ENCODE results near the gene SLU7. TPM values are rescaled to one million over a fixed set of nuclear protein-coding genes. Genes with fewer than 3 reads are reported as not detected.

Gene SLU7
- total RNA-seq, 1 experiment from 2014 or later = 43.6 TPM

DNA sequence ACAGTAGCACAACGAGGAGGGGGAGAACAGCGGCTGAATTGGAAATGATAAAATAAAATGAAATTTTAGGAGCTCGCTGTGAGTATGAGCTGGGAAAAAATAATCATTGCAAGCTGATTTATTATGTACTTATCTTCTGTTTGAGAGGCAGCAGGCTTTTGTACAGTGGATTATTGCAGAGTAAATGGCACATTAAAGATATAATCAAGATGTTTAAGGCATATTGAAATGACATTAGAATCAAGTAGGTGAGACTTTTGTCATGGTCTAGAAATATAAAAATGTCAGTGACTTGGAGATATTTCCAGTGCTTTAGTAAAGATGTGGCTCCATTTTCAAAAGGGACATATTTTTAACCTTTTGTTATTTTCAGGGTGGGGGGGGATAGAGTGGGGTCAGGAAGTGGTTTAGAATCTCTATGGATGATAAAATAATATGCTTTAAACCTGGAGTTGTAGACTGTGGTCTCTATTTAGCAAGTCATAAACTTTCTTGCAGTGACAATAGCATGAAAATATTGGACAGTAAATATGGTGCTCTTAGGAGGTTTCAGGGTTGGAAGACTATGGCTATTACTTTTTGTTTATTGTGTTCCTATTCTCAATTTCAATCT, 49.6 kb upstream of the SLU7 start (continued):
- no peak for TF ChIP-seq YY1 (IDR thresholded peaks at IDR 0.05; ENCODE audit: extremely low read depth, insufficient replicate concordance, low read depth, low read length)
- no peak for TF ChIP-seq ZFX (IDR thresholded peaks at IDR 0.05)
- TF ChIP-seq, protein P1, sequence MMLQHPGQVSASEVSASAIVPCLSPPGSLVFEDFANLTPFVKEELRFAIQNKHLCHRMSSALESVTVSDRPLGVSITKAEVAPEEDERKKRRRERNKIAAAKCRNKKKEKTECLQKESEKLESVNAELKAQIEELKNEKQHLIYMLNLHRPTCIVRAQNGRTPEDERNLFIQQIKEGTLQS (IDR thresholded peaks at IDR 0.05) = no peak
- no peak for TF ChIP-seq SP1 (IDR thresholded peaks at IDR 0.05; ENCODE audit: low read depth)
- no peak for TF ChIP-seq ZNF274 (IDR thresholded peaks at IDR 0.05; ENCODE audit: low read depth, low read length)
- no peak for TF ChIP-seq FOSL1 (IDR thresholded peaks at IDR 0.05; ENCODE audit: low read depth)
- no peak for TF ChIP-seq POLR2A (IDR thresholded peaks at IDR 0.05; ENCODE audit: borderline replicate concordance, extremely low read depth, insufficient read depth, insufficient read length)
- TF ChIP-seq EGR1 (IDR thresholded peaks at IDR 0.05; ENCODE audit: low read depth) = no peak

DNA sequence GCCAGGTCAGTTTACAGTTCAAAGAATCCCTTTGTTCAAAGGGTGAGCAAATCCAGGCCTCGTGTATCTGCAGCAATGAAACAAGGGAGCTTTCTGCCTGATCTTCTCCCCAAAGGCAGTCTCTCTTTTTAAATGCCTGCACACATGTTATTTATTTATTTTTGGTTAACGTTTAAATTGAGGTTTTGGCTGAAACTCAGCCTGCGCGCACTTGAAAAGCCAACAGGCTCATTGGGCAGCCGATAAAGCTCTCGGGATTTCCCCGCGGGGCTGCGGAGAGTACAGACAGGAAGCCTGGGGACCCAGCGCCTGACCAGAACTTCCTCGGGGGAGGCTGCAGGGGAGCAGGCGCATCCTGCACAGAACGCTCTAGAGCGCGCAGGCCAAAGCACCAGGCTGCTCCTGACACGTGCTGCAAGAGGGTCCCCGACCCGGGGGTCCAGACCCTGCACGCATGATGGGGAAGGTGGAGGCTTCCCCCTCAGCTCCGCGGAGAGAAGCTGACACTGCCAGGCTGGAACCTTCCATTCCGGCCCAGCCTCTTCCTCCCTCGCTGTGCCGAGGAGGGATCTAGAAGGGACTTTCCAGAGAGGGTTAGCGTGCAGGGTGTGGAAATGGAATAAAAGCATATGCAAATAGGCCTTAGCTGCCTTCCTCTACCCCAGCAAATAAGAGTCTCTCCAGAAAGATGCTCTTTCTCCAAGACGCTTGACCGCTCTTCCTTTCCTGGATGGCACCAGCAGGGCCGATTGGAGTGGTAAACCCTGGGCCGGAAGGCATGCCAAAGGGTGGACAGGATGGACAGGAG, 48.9 kb upstream of the SLU7 start:
- Histone ChIP-seq H4K20me1 (ENCODE audit: insufficient read depth) (no peaks in the 10 kb centered on the region), H3K9ac (ENCODE audit: low read length) (no peak overlapping the region), H3K27ac (ENCODE audit: low read depth, low read length) (no peak overlapping the region), H2AFZ (ENCODE audit: low read depth, low read length, poor library complexity, severe bottlenecking) (no peak overlapping the region), H3K4me3 (replicated peaks in 1 of 2; ENCODE audit: low read depth in 1 of 2, low read length in 2 of 2) (no peak overlapping the region), H3K9me3 (ENCODE audit: control insufficient read depth in 1 of 2, insufficient read depth in 1 of 2, low read depth in 1 of 2, low read length in 2 of 2) (no peaks in the 10 kb centered on the region), H3K9me2 (ENCODE audit: insufficient read depth) (no peaks in the 10 kb centered on the region), H3K4me2 (ENCODE audit: low read length) (no peak overlapping the region), H3K36me3 (ENCODE audit: control insufficient read depth in 1 of 2, insufficient read depth in 2 of 2, low read length in 2 of 2) (no peaks in the 10 kb centered on the region), H3K4me1 (ENCODE audit: control insufficient read depth in 1 of 2, insufficient read depth in 2 of 2, low read length in 2 of 2) (no peaks in the 10 kb centered on the region), H3K79me2 (ENCODE audit: insufficient read depth, low read length) (no peaks in the 10 kb centered on the region), H3K27me3 (ENCODE audit: insufficient read depth, low read length) (0 out of 2 replicates have a peak, but pooled peaks cover 3% of the 10 kb centered on the region)
- RAD21 ChIA-PET (ENCODE audit: low non-redundant PET in 1 of 2, low total read pairs in 2 of 2, uncharacterized antibody in 2 of 2, unreplicated experiment in 2 of 2) = no interaction called here
- POLR2A ChIA-PET = no interaction called here
- DNase-seq (ENCODE audit: low read depth, low spot score) = no peak
- no TSS peak for BruUV-seq (replicated peaks)
- CTCF ChIA-PET = no interaction called here
- intact Hi-C loops (cut with micrococcal nuclease) = no loop called here
- no peak for ATAC-seq
- no peak for TF ChIP-seq TCF7L2 (IDR thresholded peaks at IDR 0.05; ENCODE audit: borderline replicate concordance, extremely low read depth, insufficient read depth, insufficient read length)
- TF ChIP-seq YY1 (IDR thresholded peaks at IDR 0.05; ENCODE audit: extremely low read depth, insufficient replicate concordance, low read depth, low read length) = no peak
- no peak for TF ChIP-seq JUND (IDR thresholded peaks at IDR 0.05)
- TF ChIP-seq POLR2A (IDR thresholded peaks at IDR 0.05; ENCODE audit: borderline replicate concordance, extremely low read depth, insufficient read depth, insufficient read length) = no peak
- TF ChIP-seq ZFX (IDR thresholded peaks at IDR 0.05) = no peak
- no peak for TF ChIP-seq EGR1 (IDR thresholded peaks at IDR 0.05; ENCODE audit: low read depth)
- TF ChIP-seq, protein P2, sequence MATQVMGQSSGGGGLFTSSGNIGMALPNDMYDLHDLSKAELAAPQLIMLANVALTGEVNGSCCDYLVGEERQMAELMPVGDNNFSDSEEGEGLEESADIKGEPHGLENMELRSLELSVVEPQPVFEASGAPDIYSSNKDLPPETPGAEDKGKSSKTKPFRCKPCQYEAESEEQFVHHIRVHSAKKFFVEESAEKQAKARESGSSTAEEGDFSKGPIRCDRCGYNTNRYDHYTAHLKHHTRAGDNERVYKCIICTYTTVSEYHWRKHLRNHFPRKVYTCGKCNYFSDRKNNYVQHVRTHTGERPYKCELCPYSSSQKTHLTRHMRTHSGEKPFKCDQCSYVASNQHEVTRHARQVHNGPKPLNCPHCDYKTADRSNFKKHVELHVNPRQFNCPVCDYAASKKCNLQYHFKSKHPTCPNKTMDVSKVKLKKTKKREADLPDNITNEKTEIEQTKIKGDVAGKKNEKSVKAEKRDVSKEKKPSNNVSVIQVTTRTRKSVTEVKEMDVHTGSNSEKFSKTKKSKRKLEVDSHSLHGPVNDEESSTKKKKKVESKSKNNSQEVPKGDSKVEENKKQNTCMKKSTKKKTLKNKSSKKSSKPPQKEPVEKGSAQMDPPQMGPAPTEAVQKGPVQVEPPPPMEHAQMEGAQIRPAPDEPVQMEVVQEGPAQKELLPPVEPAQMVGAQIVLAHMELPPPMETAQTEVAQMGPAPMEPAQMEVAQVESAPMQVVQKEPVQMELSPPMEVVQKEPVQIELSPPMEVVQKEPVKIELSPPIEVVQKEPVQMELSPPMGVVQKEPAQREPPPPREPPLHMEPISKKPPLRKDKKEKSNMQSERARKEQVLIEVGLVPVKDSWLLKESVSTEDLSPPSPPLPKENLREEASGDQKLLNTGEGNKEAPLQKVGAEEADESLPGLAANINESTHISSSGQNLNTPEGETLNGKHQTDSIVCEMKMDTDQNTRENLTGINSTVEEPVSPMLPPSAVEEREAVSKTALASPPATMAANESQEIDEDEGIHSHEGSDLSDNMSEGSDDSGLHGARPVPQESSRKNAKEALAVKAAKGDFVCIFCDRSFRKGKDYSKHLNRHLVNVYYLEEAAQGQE (IDR thresholded peaks at IDR 0.05; ENCODE audit: low read depth) = no peak
- TF ChIP-seq, protein P3, sequence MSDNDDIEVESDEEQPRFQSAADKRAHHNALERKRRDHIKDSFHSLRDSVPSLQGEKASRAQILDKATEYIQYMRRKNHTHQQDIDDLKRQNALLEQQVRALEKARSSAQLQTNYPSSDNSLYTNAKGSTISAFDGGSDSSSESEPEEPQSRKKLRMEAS (IDR thresholded peaks at IDR 0.05) = no peak
- TF ChIP-seq EZH2 (IDR thresholded peaks at IDR 0.05) = no peak
- no peak for TF ChIP-seq CBX3 (IDR thresholded peaks at IDR 0.05; ENCODE audit: low read depth)
- no peak for TF ChIP-seq SRF (IDR thresholded peaks at IDR 0.05; ENCODE audit: low read depth)
- no peak for TF ChIP-seq CEBPB (IDR thresholded peaks at IDR 0.05; ENCODE audit: low read depth)
- TF ChIP-seq, protein P4, sequence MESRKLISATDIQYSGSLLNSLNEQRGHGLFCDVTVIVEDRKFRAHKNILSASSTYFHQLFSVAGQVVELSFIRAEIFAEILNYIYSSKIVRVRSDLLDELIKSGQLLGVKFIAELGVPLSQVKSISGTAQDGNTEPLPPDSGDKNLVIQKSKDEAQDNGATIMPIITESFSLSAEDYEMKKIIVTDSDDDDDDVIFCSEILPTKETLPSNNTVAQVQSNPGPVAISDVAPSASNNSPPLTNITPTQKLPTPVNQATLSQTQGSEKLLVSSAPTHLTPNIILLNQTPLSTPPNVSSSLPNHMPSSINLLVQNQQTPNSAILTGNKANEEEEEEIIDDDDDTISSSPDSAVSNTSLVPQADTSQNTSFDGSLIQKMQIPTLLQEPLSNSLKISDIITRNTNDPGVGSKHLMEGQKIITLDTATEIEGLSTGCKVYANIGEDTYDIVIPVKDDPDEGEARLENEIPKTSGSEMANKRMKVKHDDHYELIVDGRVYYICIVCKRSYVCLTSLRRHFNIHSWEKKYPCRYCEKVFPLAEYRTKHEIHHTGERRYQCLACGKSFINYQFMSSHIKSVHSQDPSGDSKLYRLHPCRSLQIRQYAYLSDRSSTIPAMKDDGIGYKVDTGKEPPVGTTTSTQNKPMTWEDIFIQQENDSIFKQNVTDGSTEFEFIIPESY (IDR thresholded peaks at IDR 0.05; ENCODE audit: extremely low read depth, insufficient replicate concordance, low read length) = no peak
- no peak for TF ChIP-seq SP1 (IDR thresholded peaks at IDR 0.05; ENCODE audit: low read depth)
- no peak for TF ChIP-seq ZNF274 (IDR thresholded peaks at IDR 0.05; ENCODE audit: low read depth, low read length)
- TF ChIP-seq RAD21 (IDR thresholded peaks at IDR 0.05; ENCODE audit: low read depth) = no peak
